GM21381 (cell line): ENCODE data around the gene PNPLA5.
"Not testable (repeated sequence)": the region's sequence is repeated elsewhere in the genome, so short reads cannot be mapped to it uniquely, and the experiment has no call there.

Experiments
- ATAC-seq: cut with Tn5 transposase; IDR thresholded peaks from one replicate; pipeline ENCODE4 v1.9.1; 2021; ENCODE audit warnings: mild to moderate bottlenecking, moderate library complexity; ENCODE audit not compliant: unreplicated experiment

The PNPLA5 gene

DNA sequence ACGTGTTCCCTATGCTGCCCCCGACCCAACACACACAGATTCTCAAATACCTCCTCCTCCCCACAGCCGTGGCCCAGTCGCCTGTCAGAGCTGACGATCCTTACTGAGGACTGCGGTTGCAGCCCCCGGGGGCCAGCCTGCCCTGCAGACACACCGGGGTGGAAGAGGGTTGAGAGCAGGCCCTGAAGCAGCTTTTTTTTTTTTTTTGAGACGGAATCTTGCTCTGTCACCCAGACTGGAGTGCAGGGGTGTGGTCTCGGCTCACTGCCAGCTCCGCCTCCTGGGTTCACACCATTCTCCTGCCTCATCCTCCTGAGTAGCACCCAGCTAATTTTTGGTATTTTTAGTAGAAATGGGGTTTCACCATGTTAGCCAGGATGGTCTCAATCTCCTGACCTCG is 11.2 kb upstream of the PNPLA5 start:
- ATAC-seq: not testable (repeated sequence)

DNA sequence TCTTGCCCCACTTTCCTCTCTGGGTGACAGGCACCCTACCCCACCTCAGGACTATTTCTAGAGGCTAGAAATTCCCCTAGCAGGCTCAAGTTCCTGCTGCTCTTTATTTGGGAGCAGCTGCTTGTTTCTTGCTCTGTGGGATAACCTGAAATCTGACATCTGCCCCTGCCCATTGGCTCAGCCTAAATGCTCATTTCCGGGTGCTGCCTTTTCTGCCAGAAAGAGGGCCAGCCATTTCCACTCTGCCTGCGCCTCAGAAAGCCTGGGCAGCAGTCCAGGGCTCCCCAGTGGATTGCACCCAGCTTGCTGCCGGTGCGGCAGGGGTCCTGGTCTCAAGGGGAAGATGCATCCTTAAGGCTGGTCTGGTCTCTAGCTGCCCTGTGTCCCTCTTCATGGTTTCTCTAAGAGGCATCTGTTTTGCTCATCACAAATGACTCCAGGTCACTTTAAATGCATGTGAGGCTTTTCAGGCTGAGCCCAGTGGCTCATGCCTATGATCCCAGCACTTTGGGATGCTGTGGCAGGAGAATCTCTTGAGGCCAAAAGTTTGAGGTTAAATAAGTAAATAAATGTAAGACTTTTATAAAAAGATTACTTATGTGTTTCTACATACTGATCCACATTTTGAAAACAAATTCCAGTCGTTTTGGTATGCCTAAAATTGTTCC is 10.3 kb upstream of the PNPLA5 start:
- ATAC-seq: no peak

DNA sequence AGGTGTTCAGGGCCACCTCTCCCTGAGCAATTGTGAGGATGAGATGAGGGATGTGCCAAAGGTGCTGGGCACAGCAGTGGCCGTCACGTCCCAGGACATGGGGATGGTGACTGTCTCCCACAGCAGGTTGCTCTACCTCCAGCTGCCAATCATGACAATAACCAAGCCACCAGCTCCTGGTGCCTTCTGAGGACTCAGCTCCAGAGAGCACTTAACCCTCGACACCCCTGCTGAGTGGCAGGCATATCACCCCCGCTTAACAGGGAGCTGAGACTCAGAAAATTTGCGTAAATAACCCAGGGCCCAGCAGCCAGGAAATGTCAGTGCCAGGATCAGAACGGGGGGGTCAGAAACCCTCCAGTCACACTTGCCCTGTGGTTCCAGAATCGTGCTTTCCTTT is 8.4 kb upstream of the PNPLA5 start:
- no peak for ATAC-seq

DNA sequence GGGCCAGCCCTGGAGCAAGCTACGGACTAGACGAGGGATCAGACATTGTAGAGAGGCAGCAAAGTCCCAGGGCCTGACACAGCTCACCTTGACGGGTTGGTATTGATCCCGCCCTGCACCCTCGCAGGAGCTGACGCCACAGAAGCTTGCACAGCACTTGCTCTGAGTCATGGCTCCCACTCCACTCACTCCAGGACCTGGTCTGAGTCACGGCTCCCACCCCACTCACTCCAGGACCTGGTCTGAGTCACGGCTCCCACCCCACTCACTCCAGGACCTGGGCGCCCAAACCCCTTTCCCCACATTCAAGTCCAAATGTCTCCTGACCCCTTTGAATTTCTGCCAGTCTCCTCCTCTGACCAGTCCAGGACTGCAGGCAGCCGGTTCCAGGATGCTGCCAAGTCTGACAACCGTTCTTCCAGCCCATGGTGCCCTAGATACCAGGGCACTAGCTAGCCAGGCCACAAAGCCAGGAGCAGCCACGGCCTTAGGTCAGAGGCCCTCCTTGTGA is 6.0 kb upstream of the PNPLA5 start:
- no peak for ATAC-seq

DNA sequence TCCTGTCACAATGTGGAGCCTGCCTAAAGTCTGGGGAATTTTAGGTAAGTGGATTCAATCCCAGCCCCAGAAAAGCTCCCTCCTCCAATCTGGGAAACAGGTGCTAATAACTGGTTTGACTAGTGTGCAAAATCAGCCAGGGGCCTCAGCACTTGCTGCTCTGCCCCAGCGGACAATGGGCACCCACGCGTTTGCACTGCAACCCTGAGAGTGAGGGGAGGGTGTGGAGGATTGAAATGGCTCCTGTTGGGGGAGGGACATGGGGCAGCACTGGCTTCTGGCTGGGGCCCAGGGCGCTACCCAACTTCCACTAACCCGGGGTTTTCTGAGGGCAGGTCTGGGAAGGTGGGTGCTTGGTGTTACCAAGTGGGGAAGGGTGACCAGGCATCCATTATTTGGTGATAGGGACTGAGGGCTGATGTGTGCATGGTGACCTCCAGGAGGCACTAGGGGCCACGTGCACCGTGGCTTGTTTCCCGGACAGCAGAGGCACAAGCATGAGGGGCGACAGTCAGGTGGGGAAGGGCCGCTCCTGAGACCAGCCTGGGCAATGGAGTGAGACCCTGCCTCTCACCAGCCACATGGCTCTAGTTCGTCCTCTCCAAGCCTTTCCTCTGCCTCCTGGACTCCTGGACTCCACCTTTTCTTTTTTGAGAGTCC is 4.3 kb upstream of the PNPLA5 start:
- no peak for ATAC-seq

DNA sequence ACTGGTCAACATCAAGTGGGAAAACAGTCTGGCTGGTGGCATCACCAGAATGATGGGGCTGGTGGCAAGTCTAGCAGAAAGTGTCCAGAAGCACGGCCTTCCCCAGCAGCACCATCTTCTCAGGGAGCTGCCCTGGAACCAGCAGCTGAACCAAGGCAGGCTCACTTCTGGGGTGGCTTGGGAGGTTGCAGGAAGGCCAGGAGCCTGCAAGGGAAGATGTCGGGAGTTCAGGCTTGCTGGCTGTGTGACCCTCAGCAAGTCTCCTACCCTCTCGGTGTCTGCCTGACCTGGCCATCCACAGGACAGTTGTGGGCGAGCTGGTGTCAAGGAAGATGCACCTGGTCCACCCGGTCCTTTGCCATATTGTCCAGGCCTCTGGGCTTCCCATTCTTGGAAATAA is 2.3 kb upstream of the PNPLA5 start:
- no peak for ATAC-seq

DNA sequence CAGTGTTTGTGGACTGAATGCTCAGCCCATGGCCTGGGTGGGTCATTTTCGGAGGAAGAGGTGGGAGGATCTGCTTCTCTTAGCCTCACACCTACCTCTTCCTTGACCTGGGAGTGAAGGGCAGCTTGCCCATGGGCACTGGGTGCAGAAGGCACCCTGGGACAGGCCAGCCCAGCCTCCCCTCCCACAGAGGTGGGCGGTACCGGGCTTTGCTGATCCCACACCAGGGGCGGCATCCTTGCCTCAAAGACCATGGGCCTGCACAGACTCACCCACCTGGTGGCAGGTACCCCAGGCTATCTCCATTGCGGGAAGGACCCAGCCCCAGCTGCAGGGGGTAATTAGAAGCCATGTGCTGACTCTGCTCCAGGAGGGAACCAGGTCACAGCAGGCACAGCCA is 1.5 kb upstream of the PNPLA5 start:
- no peak for ATAC-seq

DNA sequence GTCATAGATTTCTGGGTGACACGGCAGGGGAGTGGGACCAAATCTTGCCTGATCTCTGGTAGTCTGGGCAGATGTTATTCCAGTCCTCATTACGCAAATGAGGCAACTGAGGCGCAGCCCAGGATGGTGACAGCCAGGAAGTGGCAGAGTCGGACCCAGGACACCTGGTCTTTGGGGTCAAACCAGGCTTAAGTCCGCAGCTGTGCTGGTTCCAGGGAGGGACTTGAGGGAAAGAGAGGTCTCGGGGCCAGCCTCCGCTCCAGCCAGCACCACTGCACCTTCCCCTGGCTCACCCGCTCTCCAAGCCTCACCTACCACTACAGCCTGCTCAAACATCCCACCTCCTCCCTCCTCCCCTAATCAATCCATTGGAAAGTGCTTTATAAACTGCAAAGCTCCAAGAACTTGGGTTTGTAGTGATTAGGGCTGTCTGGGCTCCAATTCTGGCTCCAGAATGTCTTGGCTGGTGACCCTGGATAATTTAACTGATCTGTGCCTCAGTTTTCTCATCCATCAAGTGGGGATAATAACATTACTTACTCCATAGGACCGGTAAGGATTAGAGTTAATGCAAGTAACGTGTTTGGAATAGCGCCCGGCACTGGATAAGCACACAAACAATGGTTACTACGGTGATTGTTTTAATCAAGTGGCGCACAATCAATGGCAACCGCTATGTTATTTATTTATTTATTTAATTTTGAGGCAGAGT is 526 bp upstream of the PNPLA5 start:
- ATAC-seq: no peak

DNA sequence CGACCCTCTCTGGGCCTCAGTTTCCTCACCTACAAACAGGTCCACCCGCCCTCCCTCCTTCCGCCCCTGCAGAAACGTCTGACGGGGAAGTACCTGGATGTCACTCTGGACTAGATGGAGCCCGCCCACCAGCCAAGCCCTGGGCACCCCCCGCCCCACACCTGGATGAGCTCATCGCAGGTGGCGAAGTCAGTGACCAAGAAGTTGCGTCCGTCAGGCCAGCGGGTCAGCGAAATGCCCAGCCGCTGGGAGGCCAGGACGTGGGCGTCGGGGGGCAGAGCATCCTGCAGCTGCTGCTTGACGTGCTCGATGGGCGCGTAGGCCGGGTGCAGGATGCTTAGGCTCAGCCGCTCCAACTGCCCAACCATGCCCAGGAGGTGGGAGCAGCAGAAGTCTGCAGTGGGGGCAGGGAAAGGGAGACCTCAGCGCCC is 897 bp downstream of the PNPLA5 start:
- ATAC-seq: no peak

DNA sequence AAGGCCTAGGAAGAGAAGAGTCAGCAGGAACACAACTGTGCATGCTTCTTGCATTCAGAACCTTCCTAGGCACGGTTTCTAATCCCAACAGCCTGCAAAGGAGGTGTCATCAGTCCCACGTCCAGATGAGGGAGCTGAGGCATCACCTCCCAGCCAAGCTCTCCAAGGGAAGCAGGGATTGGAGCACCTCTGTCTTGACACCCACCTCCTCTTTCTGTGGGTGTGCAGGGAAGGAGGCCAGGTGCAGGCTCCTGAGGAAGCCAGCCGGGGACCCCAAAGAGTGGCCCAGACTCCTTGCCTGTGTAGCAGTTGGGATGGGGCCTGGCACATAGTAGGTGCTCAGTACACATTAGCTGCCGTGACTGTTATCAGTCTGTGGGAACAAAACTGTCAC is 2.0 kb downstream of the PNPLA5 start:
- no peak for ATAC-seq

DNA sequence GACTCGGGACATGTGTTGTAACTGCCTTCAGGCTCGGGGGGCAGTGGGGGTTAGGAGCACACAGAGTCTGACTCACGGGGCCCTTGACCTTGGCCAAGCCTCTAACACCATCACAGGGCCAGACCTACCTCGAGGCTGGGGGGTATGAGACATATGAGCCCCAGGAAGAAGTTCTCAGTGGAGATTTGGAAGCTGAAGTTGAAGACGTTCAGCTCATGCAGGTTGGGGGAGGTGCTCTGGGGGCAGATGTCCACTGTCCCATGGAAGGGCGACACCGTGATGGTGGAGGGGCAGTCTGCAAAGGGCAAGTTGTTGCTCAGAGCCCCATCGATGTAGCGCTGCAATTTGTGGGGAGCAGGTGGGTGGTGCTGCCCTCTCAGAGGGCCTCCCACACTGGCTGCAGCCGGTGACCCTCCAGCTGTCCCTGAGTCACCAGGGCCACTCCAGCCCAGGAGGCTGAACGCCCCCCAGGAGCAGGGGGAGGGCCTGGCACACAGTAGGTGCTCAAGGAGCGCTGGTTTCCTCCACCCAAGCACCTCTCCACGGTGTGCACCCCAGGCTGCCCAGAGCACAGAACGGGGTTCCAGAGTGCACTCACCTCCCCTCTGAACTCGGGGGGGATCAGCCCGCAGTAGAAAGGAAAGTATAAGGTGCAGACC is 2.5 kb downstream of the PNPLA5 start:
- ATAC-seq: no peak

DNA sequence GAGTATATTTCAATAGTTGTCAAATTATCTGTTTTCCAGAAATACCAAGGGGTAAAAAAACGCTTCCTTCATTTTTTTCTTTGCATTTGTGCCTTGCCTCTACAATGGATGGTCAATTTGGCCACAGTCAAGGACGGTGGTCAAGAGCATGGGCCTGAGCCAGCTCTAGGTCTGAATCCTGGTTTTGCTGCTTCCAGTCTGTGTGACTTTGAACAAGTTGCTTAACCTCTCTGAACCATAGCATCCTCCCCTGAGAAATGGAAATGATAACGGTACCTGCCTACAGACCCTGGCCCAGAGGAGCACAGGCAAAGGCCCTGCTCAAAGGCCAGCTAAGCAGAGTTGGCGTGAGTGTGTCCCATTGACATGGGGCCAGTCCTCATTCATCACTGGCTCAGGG is 3.1 kb downstream of the PNPLA5 start:
- ATAC-seq: no peak

DNA sequence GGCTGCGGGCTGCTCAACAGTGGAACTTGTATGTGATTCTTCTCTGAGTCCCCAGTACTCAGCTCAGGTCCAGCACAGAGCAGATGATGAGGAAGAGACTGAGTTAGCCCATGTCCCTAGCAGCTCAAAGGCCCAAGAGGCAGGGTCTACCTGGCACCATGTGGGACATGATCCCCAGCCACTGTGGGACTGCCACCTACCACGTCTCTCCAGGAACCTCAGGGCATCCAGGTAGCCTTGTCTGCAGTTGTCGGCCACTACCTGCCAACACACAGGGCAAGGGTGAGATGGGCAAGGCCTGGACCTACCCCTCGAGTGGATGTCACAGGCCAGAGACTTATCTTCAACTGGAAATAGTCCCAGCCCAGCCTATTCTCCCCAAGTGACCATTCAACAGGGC is 4.4 kb downstream of the PNPLA5 start:
- no peak for ATAC-seq

DNA sequence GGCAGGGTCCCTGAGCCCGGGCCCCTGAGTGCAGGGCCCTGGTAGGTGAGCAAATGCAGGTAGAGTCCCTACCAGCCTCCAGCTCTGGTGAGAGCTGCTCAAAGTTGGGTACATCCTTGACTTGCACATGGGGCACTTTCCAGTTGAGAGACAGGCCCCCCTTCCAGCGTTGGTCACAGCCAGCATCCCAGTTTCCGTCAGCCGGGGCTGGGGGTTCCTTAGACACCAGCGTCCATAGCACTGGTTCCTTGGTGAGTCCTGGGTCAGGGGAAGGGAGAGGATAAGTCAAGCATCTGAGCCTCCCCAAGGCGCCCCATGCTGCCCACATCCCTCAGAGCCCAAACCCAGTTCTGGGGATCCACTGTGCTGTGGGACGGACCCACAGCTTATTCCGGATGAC is 5.6 kb downstream of the PNPLA5 start:
- ATAC-seq: no peak

DNA sequence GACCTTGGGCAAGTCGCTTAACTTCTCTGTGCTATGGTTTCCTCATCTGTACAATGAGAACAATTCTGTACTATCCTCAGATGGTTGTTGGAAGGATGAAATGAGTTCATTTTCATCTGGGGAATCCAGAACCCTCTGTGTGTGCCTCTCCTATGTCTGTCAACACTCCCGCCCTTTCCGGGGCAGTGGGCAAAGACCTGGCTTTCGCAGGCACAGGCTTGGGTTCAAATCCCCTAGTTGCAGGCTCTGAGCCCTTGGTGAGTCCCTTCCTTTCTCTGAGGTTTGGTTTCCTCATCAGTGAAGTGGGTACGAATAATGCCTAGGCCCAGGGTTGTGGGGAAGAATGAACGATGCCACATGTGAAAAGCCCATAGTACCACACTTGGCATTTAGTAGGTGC is 6.0 kb downstream of the PNPLA5 start:
- no peak for ATAC-seq

DNA sequence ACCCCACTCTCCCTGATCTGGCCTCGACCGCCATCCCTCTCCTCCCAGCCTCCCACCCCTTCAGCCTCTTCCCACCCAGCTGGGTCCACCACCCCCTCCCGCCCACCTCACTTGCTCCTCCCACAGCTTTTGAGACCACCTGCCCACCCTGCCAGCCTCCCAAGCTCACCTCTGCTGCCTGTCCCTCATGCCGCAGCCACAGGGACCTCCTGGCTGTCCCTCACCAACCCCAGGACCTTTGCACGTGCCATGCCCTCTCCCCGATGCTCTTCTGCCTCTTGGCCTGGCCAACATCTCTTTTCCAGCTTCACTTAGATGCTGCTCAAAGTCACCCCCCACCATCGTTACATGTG is 6.5 kb downstream of the PNPLA5 start:
- no peak for ATAC-seq

DNA sequence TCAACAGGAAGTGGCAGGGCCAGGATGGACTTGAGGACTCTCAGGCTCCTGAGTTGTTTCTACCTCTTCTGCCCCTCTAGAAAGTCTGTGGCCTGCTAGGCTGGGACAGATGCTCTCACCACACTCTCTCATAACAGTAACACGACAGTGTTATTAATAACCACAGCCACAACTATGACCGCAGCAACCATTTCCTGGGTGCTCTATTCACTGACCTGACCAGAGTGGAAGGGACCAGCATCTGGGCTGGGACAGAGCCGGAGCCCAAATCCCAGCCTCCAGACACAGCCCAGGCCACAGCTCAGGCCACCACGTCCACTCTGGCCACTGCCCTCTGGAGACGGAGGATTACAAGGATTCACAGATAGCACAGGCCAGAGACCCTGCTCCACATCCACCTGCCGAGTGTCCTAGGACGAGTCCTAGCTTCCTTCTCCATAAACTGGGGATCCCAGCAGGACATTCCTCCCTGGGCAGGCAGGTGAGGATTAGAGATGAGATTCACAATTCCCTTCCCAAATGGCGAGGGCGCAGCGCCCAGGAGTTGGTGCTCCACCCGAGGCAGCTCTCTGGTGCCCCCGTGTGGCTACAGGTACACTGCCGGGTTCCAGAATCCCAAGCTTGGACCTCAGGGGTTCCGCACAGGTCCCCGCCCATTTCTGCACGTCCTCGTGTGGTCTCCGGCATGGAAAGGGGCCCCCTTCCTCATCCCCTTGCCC is 7.1 kb downstream of the PNPLA5 start:
- ATAC-seq: peak; percentile 74

DNA sequence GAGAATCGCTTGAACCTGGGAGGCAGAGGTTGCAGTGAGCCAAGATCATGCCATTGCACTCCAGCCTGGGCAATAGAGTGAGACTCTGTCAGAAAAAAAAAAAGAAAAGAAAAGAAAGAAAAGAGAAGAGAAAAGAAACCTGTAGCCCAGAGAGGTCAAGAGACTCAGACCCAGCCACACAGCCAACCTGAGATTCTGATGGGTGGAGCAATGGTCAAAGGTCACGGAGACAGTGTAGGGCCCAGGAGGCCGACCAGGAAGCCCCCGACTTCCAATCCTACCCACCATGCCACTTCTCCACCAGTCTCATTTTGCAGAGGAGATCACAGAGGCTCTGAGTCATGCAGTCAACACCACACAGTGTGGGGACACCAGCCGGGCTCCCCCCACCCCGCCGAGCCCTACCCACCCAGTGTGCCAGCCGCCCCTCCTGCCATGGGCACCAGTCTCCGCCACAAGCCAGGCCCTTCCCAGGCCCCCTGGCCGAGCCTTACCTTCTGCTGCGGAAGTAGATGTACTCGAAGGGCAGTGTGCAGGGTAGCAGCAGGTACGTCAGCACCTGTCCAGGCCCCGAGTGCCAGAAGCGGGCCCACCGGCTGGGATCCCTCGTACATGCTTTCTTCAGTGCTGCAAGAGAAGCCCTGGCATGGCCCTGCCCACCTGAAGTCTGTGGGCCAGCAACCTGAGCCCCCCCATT is 7.9 kb downstream of the PNPLA5 start:
- ATAC-seq: no peak

DNA sequence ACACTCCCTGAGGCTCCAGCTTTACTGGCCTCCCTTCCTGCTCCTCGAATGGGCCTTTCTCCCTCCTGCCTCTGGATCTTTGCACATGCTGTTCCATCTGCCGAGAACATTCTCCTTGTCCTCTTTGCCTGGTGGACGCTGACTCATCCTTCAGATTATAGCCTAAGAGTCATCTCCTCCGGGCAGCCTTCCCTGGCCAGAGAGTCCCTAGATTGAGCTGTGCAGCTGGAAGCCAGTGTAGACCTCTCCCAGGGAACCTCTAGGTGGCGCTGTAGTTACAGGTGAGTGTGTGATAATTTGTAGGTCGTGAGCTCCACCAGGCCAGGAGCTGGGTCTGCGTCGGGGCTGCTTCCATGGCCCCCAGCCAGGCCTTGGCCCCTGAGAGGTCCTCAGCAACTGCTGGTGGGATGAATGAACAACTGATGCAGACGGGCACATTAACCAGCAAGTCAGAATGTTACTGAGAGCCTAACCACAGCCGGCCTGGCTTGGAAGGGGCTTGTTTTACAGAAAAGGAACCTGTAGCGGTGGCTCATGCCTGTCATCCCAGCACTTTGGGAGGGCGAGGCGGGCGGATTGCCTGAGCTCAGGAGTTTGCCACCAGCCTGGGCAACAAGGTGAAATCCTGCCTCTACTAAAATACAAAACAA is 8.7 kb downstream of the PNPLA5 start:
- no peak for ATAC-seq
